Cardiac muscle cell (in vitro differentiated cells and primary cell): Measurements from ENCODE around the gene MIPOL1. TPM values are rescaled to one million over a fixed set of nuclear protein-coding genes. Genes with fewer than 3 reads are reported as not detected.
"Not testable (repeated sequence)": the region's sequence is repeated elsewhere in the genome, so short reads cannot be mapped to it uniquely, and the experiment has no call there.

Experiments
- DNase-seq, 2 donors: peaks; one replicate each; pipeline versions ENCODE4 v3.0.0 to v3.0.0-alpha.2; 2010 to 2017; ENCODE audit warnings: low read depth in 1 of 2, low spot score in 1 of 2
- H3K27ac ChIP-seq: fragments of 200-600 bp; sonication (generic); 2 replicates; pipeline ENCODE4 v1.5.1; 2016
- H3K27me3 ChIP-seq: fragments of 200-600 bp; sonication (generic); 2 replicates; pipeline ENCODE4 v1.6.0; 2016; ENCODE audit warnings: control low read depth
- H3K36me3 ChIP-seq: fragments of 200-600 bp; sonication (generic); 2 replicates; pipeline ENCODE4 v1.5.1; 2016; ENCODE audit warnings: control low read depth
- H3K4me1 ChIP-seq: fragments of 200-600 bp; sonication (generic); 2 replicates; pipeline ENCODE4 v1.8.1; 2017; ENCODE audit warnings: low read depth, mild to moderate bottlenecking, mixed run types
- H3K4me3 ChIP-seq: fragments of 200-600 bp; sonication (generic); 2 replicates; pipeline ENCODE4 v1.5.1; 2016; ENCODE audit warnings: mild to moderate bottlenecking
- H3K9me3 ChIP-seq: fragments of 200-600 bp; sonication (generic); 2 replicates; pipeline ENCODE4 v1.5.1; 2017; ENCODE audit warnings: low read depth, mild to moderate bottlenecking, control low read depth
- CTCF ChIP-seq: IDR thresholded peaks from 2 replicates; pipeline ENCODE4 v1.5.1; 2012; ENCODE audit warnings: low read depth, mild to moderate bottlenecking, low read length
- polyA plus RNA-seq: library from polyadenylated mRNA; unstranded; fragments of >200 nt; fragmentation: Nextera tagmentation; extraction: Ambion mirVana; gene quantifications from 2 replicates; pipeline ENCODE4 v1.2.1, GENCODE V29; 2016
- total RNA-seq: library from RNA; depleted of rRNA; stranded (reverse); fragments of >200 nt; gene quantifications from 2 replicates; pipeline ENCODE4 v1.2.3, GENCODE V29; 2016

The MIPOL1 gene
- total and polyA plus RNA-seq, 2 experiments from 2014 or later: 7.3 to 8.4 TPM

- Histone ChIP-seq H3K4me1 (no peaks in the 10 kb centered on the region), H3K4me3 (no peak overlapping the region), H3K9me3 (no peaks in the 10 kb centered on the region), H3K27me3 (no peaks in the 10 kb centered on the region), H3K36me3 (no peaks in the 10 kb centered on the region), H3K27ac (no peak overlapping the region)
- no peak for DNase-seq
- TF ChIP-seq CTCF: no peak
These were observed 165.9 kb downstream of the MIPOL1 start for GRCh38 chr14:37363661-37364060.

GRCh38 chr14:37369425-37369824 lies 171.7 kb downstream of the MIPOL1 start:
- TF ChIP-seq CTCF: no peak
- no peak overlapping the region for H3K4me3 ChIP-seq
- no peak for DNase-seq
- H3K4me1 ChIP-seq: no peaks in the 10 kb centered on the region
- H3K36me3 ChIP-seq: no peaks in the 10 kb centered on the region
- no peaks in the 10 kb centered on the region for H3K9me3 ChIP-seq
- H3K27me3 ChIP-seq: no peaks in the 10 kb centered on the region
- H3K27ac ChIP-seq: no peak overlapping the region

GRCh38 chr14:37375566-37375965 lies 177.8 kb downstream of the MIPOL1 start:
- DNase-seq: no peak
- H3K9me3 ChIP-seq: no peaks in the 10 kb centered on the region
- H3K4me3 ChIP-seq: no peak overlapping the region
- no peak for TF ChIP-seq CTCF
- H3K27me3 ChIP-seq: no peaks in the 10 kb centered on the region
- no peaks in the 10 kb centered on the region for H3K36me3 ChIP-seq
- no peaks in the 10 kb centered on the region for H3K4me1 ChIP-seq
- no peak overlapping the region for H3K27ac ChIP-seq

GRCh38 chr14:37376944-37377609 lies 179.3 kb downstream of the MIPOL1 start:
- no peaks in the 10 kb centered on the region for H3K27me3 ChIP-seq
- H3K4me1 ChIP-seq: no peaks in the 10 kb centered on the region
- H3K9me3 ChIP-seq: no peaks in the 10 kb centered on the region
- H3K36me3 ChIP-seq: no peaks in the 10 kb centered on the region
- no peak overlapping the region for H3K4me3 ChIP-seq
- no peak overlapping the region for H3K27ac ChIP-seq
- TF ChIP-seq CTCF: no peak
- DNase-seq: no peak

- Histone ChIP-seq H3K27me3 (no peaks in the 10 kb centered on the region), H3K9me3 (no peaks in the 10 kb centered on the region), H3K4me1 (no peaks in the 10 kb centered on the region), H3K36me3 (no peaks in the 10 kb centered on the region), H3K4me3 (no peak overlapping the region), H3K27ac (no peak overlapping the region)
- DNase-seq: no peak
- TF ChIP-seq CTCF: no peak
These were observed 187.3 kb downstream of the MIPOL1 start for GRCh38 chr14:37384870-37385596.

GRCh38 chr14:37397157-37397940 lies 199.6 kb downstream of the MIPOL1 start:
- DNase-seq, H3K9me3 ChIP-seq, H3K4me3 ChIP-seq, H3K27ac ChIP-seq, H3K4me1 ChIP-seq, H3K36me3 ChIP-seq, H3K27me3 ChIP-seq: not testable (repeated sequence)
